GM13977 (cell line): ENCODE results near the gene INVS.
A peak's percentile ranks its signal among the peaks of the same experiment; 100 is the strongest.
"Not testable (repeated sequence)": the region's sequence is repeated elsewhere in the genome, so short reads cannot be mapped to it uniquely, and the experiment has no call there.

Source experiments
- DNase-seq: peaks from one replicate; pipeline ENCODE4 v3.0.0; 2012; ENCODE audit warnings: low spot score
- CTCF ChIP-seq: IDR thresholded peaks from 2 replicates; pipeline ENCODE4 v1.5.1; 2012; ENCODE audit warnings: mild to moderate bottlenecking, control low read depth; ENCODE audit not compliant: insufficient read depth; ENCODE audit errors: extremely low read depth, missing control alignments
- in situ Hi-C: fragments of 300-500 bp; cut with MboI; formaldehyde crosslinking; loops from one replicate; pipeline ENCODE4 v1.12.0; 2022; ENCODE audit warnings: low sequenced_read_pairs, low pct_unique_long_range_greater_than_20kb, mixed read lengths, inconsistent platforms; ENCODE audit not compliant: unreplicated experiment

INVS gene

GRCh38 chr9:100084734-100085133 lies 14.3 kb upstream of the INVS start:
- no peak for TF ChIP-seq CTCF
- peak; percentile 59 for DNase-seq
- in situ Hi-C loops, result no loop called here

- no peak for TF ChIP-seq CTCF
- in situ Hi-C loops, result no loop called here
- no peak for DNase-seq
Observed at GRCh38 chr9:100086097-100086635, 12.9 kb upstream of the INVS start.

- DNase-seq, result no peak
- in situ Hi-C loops, result no loop called here
- TF ChIP-seq CTCF, result no peak
Observed at GRCh38 chr9:100087218-100087617, 11.8 kb upstream of the INVS start.

- in situ Hi-C loops, result no loop called here
- no peak for DNase-seq
- TF ChIP-seq CTCF, result no peak
Observed at GRCh38 chr9:100088202-100088601, 10.8 kb upstream of the INVS start.

- no peak for DNase-seq
- no peak for TF ChIP-seq CTCF
- in situ Hi-C loops, result no loop called here
Observed at GRCh38 chr9:100090880-100091279, 8.2 kb upstream of the INVS start.

DNA sequence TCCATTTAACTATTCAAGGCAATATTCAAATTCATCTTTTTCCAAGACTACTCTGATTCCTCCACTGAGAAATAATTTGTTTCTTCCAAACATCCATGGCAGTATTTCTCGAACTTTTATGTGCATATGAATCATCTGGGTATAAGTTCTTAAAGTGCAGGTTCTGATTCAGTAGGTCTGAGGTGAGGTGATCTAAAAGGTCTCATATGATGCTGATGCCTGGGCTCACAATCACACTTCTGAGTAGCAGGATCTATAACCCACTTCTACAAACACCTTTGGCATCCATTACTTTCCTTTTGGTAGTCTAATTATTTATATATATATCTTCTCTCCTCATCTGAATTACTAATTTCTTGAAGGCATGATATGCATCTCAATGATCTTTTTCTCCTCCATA lies 7.4 kb upstream of the INVS start:
- in situ Hi-C loops, result no loop called here
- no peak for TF ChIP-seq CTCF
- no peak for DNase-seq

- TF ChIP-seq CTCF, result no peak
- no peak for DNase-seq
- in situ Hi-C loops, result no loop called here
Observed at GRCh38 chr9:100092066-100092465, 7.0 kb upstream of the INVS start.

- in situ Hi-C loops, result not testable (repeated sequence)
Observed at GRCh38 chr9:100094411-100094810, 4.6 kb upstream of the INVS start.

More at GRCh38 chr9:100094411-100094810, 4.6 kb upstream of the INVS start:
- not testable (repeated sequence) for DNase-seq
